Jurkat, Clone E6-1 (cell line): ENCODE measurements around the gene PLET1.

ENCODE experiments used
- DNase-seq: peaks from one replicate; pipeline ENCODE4 v3.0.0-alpha.2; 2011; ENCODE audit warnings: low read depth, low spot score
- H3K4me3 ChIP-seq: 2 replicates; pipeline ENCODE4 v1.5.1; 2011; ENCODE audit warnings: mild to moderate bottlenecking, low read length, control low read depth, moderate library complexity

PLET1 gene

GRCh38 chr11:112289588-112290492, 29.2 kb upstream of the PLET1 start:
- H3K4me3 ChIP-seq, result peak overlapping the region; percentile 54
- DNase-seq, result peak; percentile 33

GRCh38 chr11:112288021-112288420, 27.4 kb upstream of the PLET1 start:
- no peak overlapping the region for H3K4me3 ChIP-seq
- no peak for DNase-seq

GRCh38 chr11:112285841-112286311, 25.2 kb upstream of the PLET1 start:
- H3K4me3 ChIP-seq, result no peak overlapping the region
- DNase-seq, result no peak

- H3K4me3 ChIP-seq, result no peak overlapping the region
- DNase-seq, result no peak
Measured at GRCh38 chr11:112281726-112282125, 21.1 kb upstream of the PLET1 start.

- DNase-seq, result peak; percentile 88
- H3K4me3 ChIP-seq, result peak overlapping the region; percentile 58
Measured at GRCh38 chr11:112280268-112281126, 19.8 kb upstream of the PLET1 start.

- peak overlapping the region; percentile 58 for H3K4me3 ChIP-seq
- DNase-seq, result peak; percentile 66
Measured at GRCh38 chr11:112279901-112280267, 19.2 kb upstream of the PLET1 start.

- no peak for DNase-seq
- H3K4me3 ChIP-seq, result no peak overlapping the region
Measured at GRCh38 chr11:112278803-112279202, 18.1 kb upstream of the PLET1 start.

- H3K4me3 ChIP-seq, result no peak overlapping the region
- DNase-seq, result no peak
Measured at GRCh38 chr11:112277941-112278340, 17.3 kb upstream of the PLET1 start.

GRCh38 chr11:112277029-112277428, 16.4 kb upstream of the PLET1 start:
- DNase-seq, result no peak
- no peak overlapping the region for H3K4me3 ChIP-seq

- no peak overlapping the region for H3K4me3 ChIP-seq
- DNase-seq, result no peak
Measured at GRCh38 chr11:112274007-112274783, 13.5 kb upstream of the PLET1 start.

GRCh38 chr11:112273066-112273465, 12.4 kb upstream of the PLET1 start:
- no peak for DNase-seq
- H3K4me3 ChIP-seq, result no peak overlapping the region

GRCh38 chr11:112271242-112271641, 10.6 kb upstream of the PLET1 start:
- H3K4me3 ChIP-seq, result no peak overlapping the region

GRCh38 chr11:112270551-112271180, 10.0 kb upstream of the PLET1 start:
- no peak overlapping the region for H3K4me3 ChIP-seq
- DNase-seq, result no peak

More at GRCh38 chr11:112271242-112271641, 10.6 kb upstream of the PLET1 start:
- no peak for DNase-seq

GRCh38 chr11:112269139-112269538, 8.5 kb upstream of the PLET1 start:
- DNase-seq, result no peak
- no peak overlapping the region for H3K4me3 ChIP-seq

GRCh38 chr11:112268406-112268805, 7.7 kb upstream of the PLET1 start:
- H3K4me3 ChIP-seq, result no peak overlapping the region
- no peak for DNase-seq

- DNase-seq, result no peak
- no peak overlapping the region for H3K4me3 ChIP-seq
Measured at GRCh38 chr11:112267188-112267591, 6.5 kb upstream of the PLET1 start.

- H3K4me3 ChIP-seq, result no peak overlapping the region
- no peak for DNase-seq
Measured at GRCh38 chr11:112266410-112266778, 5.7 kb upstream of the PLET1 start.

GRCh38 chr11:112265659-112266409, 5.2 kb upstream of the PLET1 start:
- no peak overlapping the region for H3K4me3 ChIP-seq
- no peak for DNase-seq
